ENCODE results near the gene KAT6B. TPM values are rescaled to one million over a fixed set of nuclear protein-coding genes. Genes with fewer than 3 reads are reported as not detected.

KAT6B gene
- total RNA-seq, 1 donor from 2014 or later, result 41.0 TPM

- TF ChIP-seq, protein P1, sequence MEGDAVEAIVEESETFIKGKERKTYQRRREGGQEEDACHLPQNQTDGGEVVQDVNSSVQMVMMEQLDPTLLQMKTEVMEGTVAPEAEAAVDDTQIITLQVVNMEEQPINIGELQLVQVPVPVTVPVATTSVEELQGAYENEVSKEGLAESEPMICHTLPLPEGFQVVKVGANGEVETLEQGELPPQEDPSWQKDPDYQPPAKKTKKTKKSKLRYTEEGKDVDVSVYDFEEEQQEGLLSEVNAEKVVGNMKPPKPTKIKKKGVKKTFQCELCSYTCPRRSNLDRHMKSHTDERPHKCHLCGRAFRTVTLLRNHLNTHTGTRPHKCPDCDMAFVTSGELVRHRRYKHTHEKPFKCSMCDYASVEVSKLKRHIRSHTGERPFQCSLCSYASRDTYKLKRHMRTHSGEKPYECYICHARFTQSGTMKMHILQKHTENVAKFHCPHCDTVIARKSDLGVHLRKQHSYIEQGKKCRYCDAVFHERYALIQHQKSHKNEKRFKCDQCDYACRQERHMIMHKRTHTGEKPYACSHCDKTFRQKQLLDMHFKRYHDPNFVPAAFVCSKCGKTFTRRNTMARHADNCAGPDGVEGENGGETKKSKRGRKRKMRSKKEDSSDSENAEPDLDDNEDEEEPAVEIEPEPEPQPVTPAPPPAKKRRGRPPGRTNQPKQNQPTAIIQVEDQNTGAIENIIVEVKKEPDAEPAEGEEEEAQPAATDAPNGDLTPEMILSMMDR (IDR thresholded peaks at IDR 0.05; ENCODE audit: borderline replicate concordance), result no peak
- intact Hi-C loops (cut with micrococcal nuclease), result no loop called here
These were observed 209.7 kb downstream of the KAT6B start for GRCh38 chr10:75035975-75036708.

DNA sequence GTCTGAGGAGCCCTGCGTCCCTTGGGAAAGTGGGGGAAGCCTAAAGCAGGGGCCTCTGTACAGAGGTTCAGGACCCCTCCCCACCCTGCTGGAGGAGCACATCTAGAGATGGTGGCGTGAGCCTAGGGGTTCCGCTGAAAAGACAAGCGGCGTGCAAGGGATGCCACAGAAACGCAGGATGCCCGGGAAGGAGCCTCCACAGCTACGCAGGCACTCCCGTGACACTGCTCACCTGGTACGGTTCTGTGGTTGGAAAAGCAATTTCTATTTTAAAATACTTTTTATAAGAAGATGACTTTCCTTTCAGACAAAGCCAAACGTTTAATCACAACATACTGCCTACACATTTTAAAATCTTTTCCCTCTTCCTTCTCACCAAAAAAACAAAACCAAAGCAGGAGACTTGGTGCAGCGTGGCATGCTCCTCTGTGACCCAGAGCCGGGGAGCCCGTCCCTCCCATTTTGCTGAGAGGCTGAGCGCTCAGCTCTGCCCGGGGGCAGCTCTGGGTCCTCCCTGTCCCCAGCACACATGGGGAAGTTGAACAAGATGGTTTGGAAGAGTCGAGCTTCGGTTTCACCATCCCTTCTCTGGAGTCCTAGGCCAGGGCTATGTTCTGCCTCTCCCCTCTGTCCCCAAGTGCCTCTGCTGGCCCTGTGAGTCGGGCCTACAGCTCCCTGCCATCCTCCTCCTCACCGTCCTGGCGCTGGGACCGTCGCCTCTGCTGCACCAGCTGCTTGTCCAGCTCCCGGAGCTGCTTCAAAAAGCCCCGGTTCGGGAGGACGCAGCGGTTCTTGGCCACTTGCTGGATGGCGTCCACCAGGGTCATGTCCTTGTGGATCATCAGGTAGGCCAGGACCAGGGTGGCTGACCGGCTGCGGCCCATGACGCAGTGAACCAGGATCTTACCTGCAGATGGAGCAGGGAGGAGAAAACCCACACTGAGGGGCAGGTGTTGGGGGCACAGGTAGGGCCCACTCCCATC is 211.1 kb downstream of the KAT6B start:
- Histone ChIP-seq H3K9me3 (replicated peaks) (no peaks in the 10 kb centered on the region), H3K4me3 (no peak overlapping the region), H3K27ac (replicated peaks) (no peak overlapping the region), H3K36me3 (no peaks in the 10 kb centered on the region), H3K27me3 (ENCODE audit: low read depth) (no peaks in the 10 kb centered on the region), H3K4me1 (peaks cover 46% of the 10 kb centered on the region)
- DNase-seq, result no peak
- TF ChIP-seq, protein P1 (IDR thresholded peaks at IDR 0.05; ENCODE audit: borderline replicate concordance), result no peak
- intact Hi-C loops (cut with micrococcal nuclease), result no loop called here

More at GRCh38 chr10:75035975-75036708, 209.7 kb downstream of the KAT6B start:
- Histone ChIP-seq H3K27me3 (ENCODE audit: low read depth) (no peaks in the 10 kb centered on the region), H3K27ac (replicated peaks) (no peak overlapping the region), H3K36me3 (peaks cover 2% of the 10 kb centered on the region), H3K4me3 (no peak overlapping the region), H3K9me3 (replicated peaks) (no peaks in the 10 kb centered on the region), H3K4me1 (peaks cover 46% of the 10 kb centered on the region)
- no peak for DNase-seq

GRCh38 chr10:75038335-75038734 is 211.9 kb downstream of the KAT6B start:
- Histone ChIP-seq H3K4me1 (peaks cover 41% of the 10 kb centered on the region), H3K36me3 (no peaks in the 10 kb centered on the region), H3K27me3 (ENCODE audit: low read depth) (no peaks in the 10 kb centered on the region), H3K27ac (replicated peaks) (no peak overlapping the region), H3K4me3 (no peak overlapping the region), H3K9me3 (replicated peaks) (no peaks in the 10 kb centered on the region)
- TF ChIP-seq, protein P1 (IDR thresholded peaks at IDR 0.05; ENCODE audit: borderline replicate concordance), result no peak
- intact Hi-C loops (cut with micrococcal nuclease), result no loop called here
- DNase-seq, result peak; percentile 35

GRCh38 chr10:75040576-75040975 is 214.2 kb downstream of the KAT6B start:
- intact Hi-C loops (cut with micrococcal nuclease), result no loop called here
- Histone ChIP-seq H3K36me3 (no peaks in the 10 kb centered on the region), H3K4me1 (peaks cover 22% of the 10 kb centered on the region), H3K27me3 (ENCODE audit: low read depth) (peaks cover 12% of the 10 kb centered on the region), H3K9me3 (replicated peaks) (no peaks in the 10 kb centered on the region), H3K27ac (replicated peaks) (no peak overlapping the region), H3K4me3 (no peak overlapping the region)
- DNase-seq, result no peak
- TF ChIP-seq, protein P1 (IDR thresholded peaks at IDR 0.05; ENCODE audit: borderline replicate concordance), result no peak

DNA sequence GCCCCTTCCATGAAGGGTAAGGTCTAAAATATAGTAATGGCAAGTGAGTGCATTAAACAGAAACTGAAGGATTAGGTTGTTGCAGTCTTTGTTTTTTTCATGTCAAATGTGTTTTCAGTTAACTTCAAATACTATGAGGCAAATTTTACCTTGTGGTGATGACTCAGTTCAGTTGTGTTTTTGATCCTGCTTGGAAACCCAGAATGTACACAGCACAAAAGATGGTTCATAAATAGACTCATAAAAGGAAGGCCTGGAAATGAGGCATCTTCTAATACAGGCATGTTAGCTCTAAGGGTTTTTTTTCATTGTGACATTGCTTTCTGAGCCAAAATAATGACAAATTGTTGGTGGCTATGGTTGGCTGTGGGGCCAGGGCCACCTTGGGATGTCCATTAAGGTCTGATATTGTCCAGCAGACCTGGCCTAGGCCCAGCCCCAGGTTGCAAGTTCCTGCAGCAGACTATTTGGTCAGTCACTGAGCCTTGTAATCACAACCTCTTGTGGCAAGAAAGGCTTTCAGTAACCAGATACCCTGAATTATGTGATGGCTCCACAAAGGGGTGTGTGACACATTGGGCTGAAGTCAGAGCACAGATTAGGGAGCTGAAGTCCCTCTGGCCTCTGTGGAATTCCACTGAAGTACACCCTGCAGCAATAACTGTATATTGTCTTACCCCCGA is 216.0 kb downstream of the KAT6B start:
- Histone ChIP-seq H3K36me3 (no peaks in the 10 kb centered on the region), H3K4me1 (peaks cover 13% of the 10 kb centered on the region), H3K27ac (replicated peaks) (no peak overlapping the region), H3K4me3 (no peak overlapping the region), H3K9me3 (replicated peaks) (no peaks in the 10 kb centered on the region), H3K27me3 (ENCODE audit: low read depth) (peaks cover 14% of the 10 kb centered on the region)
- intact Hi-C loops (cut with micrococcal nuclease), result no loop called here
- DNase-seq, result no peak
- TF ChIP-seq, protein P1 (IDR thresholded peaks at IDR 0.05; ENCODE audit: borderline replicate concordance), result no peak
